Raji (cell line): ENCODE results near the gene FGF11.

Source experiments
- POLR2A ChIP-seq: IDR thresholded peaks from 2 replicates; pipeline ENCODE4 v1.6.1; 2011; ENCODE audit warnings: low read depth, low read length, control low read depth; ENCODE audit not compliant: insufficient read depth

Gene FGF11

DNA sequence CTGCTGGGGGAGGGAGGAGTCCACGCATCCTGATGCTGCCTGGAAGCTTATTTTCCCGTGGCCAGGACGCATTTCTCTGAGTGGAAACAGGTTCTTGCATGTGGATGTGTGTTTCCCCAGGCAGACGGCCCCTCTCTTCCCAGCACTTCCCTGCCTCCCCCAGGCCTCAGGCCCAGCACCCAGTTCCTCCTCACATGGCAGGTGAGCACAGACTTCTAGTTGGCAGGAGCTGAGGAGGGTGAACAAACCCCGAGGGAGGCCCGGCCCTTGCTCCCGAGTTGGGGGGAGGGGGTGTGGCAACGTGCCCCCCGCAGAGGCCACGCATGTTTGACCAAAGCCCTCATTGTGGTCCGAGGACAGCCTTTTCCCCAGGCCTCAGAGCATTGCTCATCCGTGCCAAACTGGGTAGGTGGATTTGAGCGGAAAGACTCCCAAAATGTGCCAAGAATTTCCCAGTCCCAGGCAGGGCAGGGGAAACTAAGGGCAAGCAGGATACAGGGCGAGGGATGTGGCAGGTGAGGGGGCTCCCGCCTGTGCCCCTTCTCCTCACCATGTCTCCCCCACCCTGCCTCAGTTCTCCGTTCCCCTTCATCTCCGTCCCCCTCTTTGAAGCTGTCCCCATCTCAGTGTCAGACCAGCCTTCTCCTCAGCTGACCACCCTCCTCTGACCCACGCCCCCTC lies 20.7 kb upstream of the FGF11 start:
- no peak for TF ChIP-seq POLR2A

DNA sequence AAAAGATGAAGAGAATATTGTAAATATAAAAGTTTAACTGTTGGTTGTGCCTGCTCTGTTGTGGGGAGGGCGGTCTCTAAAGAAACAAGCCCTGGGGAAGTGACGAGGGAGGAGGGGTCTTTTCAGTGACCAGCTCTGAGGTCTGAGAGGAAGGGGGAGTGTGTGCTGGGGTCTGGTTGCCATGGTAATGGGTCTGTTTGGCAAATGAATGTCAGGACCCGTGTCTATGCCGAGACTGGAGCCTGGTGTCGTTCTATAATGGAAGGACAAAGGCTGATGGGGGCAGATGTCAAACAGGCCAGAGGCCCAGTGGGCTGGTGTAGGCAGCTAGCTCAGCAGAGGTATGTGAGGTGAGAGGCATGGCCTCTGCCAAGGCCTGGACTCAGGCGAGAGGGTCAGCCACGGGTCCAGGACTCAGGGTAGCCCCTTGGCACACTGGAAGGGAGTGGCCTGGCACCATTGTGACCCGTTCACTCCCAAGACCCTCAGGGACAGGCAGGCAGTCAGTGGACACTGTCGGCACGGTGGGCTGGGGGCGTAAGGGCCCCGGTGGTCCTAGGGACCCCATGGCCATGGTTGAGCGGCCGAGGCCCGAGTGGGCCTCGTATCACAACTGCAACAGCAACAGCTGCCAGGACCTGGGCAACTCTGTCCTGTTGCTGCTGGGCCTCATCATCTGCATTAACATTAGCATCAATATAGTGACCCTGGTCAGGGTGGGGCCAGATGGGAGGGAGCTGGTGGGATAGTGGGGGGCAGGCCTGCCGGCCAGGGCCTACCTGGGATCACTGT lies 19.3 kb upstream of the FGF11 start, which contains the start of gene SPEM1:
TSS of gene SPEM1 (plus strand) at position 506 of the 792 bp plus-strand sequence. CDS start at position 567, 61 bp downstream.
- no peak for TF ChIP-seq POLR2A

DNA sequence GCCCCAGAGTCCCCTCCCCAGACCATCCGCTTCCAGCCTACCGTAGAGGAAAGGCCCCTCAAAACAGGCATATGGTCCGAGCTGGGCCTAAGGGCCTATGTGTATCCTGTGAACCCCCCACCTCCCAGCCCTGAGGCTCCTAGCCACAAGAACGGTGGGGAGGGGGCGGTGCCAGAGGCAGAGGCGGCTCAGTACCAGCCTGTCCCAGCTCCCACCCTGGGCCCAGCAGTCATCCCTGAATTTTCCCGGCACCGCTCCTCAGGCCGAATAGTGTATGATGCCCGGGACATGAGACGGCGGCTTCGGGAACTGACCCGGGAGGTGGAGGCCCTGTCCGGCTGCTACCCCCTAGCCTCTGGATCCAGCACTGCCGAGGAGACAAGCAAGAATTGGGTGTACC lies 18.1 kb upstream of the FGF11 start:
- TF ChIP-seq POLR2A = no peak

DNA sequence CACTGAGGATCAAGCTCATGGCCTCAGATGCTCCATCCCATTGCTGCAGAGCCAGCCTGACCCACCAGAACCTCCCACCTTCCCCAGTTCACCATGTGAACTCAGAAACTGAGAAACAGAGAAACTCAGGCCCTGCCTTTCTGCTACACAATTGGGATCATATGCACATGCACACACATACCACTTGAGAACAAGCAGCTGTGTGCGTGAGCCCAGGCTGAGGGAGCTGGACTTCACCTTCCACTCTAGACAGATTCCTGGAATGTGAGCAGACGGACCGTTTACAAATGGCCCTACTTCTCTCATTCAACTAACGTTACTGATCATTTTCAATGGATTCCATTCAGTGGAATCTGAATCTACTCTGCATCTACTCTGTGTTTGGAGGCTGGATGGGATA lies 15.6 kb upstream of the FGF11 start:
- TF ChIP-seq POLR2A = no peak

DNA sequence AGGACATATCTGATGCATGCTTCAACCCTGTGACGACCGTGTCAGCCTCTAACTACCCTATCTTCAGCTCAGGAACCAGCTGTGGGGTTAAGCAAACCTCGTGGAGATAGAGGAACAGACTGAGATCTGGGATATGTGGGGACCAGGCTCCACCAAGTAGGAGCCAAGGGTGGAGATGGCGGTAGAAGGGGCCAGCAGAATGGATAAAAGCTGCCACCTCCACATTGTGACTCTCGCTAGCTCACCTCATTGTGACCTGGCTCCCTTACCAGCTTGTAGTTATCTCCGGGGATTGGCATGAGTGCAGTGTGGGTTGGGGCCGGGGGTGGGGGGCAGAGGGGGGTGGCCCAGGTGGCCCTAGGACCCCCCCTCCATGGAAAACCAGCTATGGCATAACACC lies 14.0 kb upstream of the FGF11 start, which contains the start of gene SPEM2:
TSS of gene SPEM2 (plus strand) at position 301 of the 400 bp plus-strand sequence. CDS start at position 374, 73 bp downstream.
- no peak for TF ChIP-seq POLR2A

DNA sequence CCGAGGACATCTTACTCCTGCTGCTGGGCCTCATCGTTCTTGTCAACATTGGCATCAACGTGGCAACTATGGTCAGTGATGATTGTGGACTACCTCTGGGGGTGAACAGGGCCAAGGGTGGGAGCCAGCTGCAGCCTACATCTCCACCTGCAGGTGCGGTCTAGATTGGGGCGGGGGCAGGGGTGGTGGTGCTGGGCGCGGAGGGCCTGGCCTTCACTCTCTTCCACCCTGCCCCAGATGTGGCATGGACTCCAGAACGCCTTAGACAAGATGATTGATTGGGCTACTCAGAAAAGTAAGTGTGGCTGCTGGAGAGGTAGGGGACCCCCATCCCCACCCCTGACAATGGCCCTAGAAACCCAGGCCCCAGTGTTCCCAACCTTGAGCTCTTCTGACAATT lies 13.6 kb upstream of the FGF11 start:
- TF ChIP-seq POLR2A = no peak

DNA sequence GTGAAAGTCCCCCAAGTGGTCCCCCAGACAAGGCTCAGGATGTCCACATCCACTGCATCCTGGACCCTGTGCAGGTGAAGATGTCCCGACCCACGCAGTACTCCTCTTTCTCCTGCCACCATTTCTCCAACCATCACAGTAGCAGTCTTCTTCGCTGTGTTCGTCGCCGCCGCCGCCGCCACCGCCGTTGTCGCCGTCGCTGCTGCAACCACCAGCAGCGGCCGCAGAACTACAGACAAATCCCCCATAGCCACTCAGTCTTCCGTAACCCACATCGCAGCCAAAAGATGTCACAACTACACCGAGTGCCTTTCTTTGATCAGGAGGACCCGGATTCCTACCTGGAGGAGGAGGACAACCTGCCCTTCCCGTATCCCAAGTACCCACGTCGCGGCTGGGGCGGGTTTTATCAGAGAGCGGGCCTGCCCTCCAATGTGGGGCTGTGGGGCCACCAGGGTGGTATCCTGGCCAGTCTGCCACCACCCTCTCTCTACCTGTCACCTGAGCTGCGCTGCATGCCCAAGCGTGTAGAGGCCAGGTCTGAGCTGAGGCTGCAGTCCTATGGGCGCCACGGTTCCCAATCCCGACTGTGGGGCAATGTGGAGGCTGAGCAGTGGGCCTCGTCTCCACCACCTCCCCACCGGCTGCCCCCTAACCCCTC lies 13.0 kb upstream of the FGF11 start:
- no peak for TF ChIP-seq POLR2A

DNA sequence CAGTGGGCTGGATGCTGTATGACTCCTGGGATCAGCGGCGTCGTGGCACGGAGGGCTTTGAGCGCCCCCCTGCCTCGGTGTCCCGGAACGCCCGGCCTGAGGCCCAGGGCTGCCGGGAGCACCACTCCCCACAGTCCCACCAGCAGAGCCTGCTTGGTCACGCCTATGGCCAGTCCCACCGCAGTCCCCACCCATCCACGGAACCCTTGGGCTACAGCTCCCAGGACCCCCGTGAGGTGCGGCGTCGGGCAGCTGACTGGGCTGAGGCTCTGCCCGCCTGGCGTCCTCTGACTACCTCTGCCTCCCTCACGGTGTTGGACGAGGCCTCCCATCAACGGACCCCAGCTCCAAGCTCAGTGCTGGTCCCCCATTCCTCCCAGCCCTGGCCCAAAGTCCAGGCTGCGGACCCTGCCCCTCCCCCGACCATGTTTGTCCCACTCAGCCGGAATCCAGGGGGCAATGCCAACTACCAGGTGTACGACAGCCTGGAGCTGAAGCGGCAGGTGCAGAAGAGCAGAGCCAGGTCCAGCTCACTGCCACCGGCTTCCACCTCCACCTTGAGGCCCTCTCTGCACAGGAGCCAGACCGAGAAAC lies 12.3 kb upstream of the FGF11 start:
- TF ChIP-seq POLR2A = no peak

DNA sequence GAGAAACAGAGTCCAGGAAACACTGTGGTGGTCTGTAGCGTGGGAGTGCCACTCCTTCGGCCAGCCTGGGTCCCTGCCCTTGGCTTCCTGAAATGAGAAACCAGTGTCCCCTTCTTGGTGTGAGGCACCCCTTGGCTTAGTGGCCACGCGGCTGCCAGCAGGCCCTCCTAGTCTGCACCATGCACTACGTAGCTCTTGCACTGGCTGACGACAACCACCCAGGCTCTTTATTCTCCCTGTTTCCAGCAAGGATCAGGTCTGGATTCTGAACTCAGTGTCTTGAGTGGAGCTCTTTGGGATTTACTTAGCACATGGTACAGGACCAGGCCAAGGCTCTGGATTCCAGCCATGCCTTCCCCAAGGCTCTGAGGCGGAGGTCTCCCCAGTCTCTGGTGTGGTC lies 11.8 kb upstream of the FGF11 start:
- no peak for TF ChIP-seq POLR2A

DNA sequence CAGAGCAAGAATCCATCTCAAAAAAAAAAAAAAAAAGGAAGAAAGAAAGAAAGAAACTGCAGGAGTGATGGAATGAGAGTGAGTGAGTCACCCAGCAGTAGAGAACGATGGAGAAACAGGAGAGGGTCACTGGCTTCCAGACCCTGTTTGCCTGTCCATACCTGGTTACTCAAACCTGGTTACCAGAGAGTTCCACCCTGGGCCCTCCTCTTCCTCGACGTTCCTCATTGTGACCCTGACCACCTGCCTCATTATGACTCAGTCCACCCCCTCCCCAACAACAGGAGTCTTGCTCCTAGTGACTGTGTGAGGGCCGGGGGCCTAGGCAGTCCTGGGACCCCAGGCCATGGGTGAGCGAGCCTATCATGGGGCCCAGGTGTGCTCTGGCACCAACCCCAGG lies 10.8 kb upstream of the FGF11 start, which contains the start of gene SPEM3:
TSS of gene SPEM3 (plus strand) at position 301 of the 400 bp plus-strand sequence. CDS start at position 347, 46 bp downstream.
- TF ChIP-seq POLR2A = no peak

DNA sequence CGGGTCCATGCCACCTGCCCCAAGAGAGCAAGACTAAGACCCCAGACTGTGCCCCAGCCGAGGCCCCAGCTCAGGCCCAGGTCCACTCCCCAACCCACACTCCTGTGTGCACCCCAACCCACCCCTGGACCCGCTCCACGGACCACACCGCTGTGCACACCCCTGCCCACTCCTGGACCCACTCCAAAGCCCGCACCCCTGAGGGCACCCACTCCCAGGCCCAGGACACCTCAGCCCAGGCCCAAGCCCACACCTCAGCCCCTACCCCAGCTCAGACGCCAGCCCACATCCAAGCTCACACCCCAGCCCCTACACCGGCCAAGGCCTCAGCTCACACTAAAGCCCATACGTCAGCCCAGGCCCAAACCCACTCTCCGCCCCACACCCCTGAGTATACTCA lies 9.6 kb upstream of the FGF11 start:
- no peak for TF ChIP-seq POLR2A

DNA sequence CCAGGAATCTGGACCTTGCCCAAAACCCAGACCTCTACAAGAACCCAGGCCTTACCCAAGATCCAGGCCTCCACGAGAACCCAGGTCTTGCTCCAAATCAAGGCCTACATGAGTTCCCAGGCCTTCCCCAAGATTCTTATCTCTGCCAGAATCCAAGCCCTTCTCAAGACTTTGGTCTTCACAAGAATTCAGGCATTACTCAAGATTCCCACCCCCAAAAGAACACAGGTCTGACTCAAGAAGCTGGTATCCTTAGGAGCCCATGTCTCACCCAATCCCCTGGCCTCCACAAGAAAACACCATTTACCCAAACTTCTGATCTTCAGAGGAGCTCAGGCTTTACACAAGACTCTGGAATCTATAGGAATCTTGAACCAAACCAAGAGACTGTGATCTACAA lies 8.1 kb upstream of the FGF11 start:
- no peak for TF ChIP-seq POLR2A

DNA sequence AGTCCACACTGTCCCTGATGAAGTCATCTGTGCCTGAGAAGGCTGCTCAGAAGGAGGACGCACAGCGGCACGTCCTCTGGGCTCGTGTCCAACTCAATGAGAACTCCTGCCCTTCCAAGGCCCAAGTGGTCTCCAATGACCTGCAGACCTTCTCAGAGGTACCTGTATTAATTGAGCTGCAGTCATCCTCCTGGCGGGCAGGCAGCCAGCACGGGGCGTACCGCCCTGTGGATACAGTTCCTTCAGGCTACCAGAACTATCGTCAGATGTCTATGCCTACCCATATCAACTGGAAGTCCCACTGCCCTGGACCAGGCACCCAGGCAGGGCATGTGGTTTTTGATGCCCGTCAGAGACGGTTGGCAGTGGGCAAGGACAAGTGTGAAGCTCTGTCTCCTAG lies 7.0 kb upstream of the FGF11 start:
- no peak for TF ChIP-seq POLR2A

DNA sequence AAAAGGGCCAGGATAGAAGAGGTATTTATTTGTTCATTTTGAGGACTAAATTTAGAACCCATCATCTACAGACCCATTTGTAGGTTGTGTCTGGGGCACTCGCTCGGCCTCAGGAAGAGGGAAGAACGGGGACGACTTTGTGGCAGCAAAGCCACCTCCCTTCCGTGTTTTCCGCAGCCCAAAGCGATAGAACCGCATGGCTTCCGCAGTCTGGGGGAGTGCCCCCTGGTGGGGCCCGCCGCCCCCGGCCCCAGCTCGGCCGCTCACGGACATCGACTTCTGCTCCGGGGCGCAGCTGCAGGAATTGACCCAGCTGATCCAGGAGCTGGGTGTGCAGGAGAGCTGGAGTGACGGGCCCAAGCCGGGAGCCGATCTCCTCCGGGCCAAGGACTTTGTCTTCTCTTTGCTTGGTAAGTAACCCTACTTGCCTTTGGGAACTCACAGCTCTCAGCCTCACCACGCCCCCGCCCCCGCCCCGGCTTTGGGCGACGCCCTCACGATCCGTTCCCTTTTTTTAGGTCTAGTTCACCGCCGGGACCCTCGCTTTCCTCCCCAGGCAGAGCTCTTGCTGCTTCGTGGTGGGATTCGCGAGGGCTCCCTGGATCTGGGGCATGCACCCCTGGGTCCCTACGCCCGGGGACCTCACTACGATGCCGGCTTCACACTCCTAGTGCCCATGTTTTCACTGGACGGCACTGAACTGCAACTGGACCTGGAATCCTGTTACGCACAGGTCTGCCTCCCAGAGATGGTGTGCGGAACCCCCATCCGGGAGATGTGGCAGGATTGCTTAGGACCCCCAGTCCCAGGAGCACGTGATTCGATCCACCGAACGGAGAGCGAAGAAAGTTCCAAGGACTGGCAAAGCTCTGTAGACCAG lies 3.4 kb upstream of the FGF11 start:
- no peak for TF ChIP-seq POLR2A

DNA sequence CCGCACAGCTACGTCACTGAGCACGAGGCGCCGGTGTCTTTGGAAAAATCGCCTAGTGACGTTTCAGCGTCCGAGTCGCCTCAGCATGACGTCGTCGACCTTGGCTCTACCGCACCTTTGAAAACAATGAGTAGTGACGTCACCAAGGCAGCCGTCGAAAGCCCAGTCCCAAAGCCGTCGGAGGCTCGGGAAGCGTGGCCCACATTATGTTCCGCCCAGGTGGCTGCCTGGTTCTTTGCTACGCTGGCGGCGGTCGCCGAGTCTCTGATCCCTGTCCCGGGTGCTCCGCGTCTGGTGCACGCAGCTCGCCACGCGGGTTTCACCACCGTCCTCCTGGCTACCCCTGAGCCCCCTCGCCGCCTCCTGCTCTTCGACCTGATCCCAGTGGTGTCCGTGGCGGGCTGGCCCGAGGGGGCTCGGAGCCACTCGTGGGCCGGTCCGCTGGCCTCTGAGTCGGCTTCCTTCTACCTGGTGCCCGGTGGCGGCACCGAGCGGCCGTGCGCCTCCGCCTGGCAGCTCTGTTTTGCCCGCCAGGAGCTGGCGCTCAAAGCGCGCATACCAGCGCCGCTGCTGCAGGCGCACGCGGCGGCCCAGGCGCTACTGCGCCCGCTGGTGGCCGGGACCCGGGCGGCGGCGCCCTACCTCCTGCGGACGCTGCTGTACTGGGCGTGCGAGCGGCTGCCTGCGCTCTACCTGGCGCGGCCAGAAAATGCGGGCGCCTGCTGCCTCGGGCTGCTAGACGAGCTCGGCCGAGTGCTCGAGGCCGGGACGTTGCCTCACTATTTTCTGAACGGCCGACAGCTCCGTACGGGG lies 2.5 kb upstream of the FGF11 start:
- TF ChIP-seq POLR2A = 0 out of 2 replicates have a peak, but pooled peaks have one; percentile 42
